Stimulated activated CD4-positive, alpha-beta T cell treated with anti-CD3 and anti-CD28 coated beads, TNF-alpha, amount 100 ng/mL, for 48 hours (primary cell): ENCODE data around the gene PAEP.

Experiments
- DNase-seq, 3 donors: peaks; one replicate each; pipeline ENCODE4 v3.0.0-alpha.2; 2020; ENCODE audit warnings: low read depth in 3 of 3

PAEP gene

GRCh38 chr9:135551031-135551430 is 10.5 kb upstream of the PAEP start:
- no peak for DNase-seq

GRCh38 chr9:135551456-135551855 is 10.1 kb upstream of the PAEP start:
- no peak for DNase-seq

DNA sequence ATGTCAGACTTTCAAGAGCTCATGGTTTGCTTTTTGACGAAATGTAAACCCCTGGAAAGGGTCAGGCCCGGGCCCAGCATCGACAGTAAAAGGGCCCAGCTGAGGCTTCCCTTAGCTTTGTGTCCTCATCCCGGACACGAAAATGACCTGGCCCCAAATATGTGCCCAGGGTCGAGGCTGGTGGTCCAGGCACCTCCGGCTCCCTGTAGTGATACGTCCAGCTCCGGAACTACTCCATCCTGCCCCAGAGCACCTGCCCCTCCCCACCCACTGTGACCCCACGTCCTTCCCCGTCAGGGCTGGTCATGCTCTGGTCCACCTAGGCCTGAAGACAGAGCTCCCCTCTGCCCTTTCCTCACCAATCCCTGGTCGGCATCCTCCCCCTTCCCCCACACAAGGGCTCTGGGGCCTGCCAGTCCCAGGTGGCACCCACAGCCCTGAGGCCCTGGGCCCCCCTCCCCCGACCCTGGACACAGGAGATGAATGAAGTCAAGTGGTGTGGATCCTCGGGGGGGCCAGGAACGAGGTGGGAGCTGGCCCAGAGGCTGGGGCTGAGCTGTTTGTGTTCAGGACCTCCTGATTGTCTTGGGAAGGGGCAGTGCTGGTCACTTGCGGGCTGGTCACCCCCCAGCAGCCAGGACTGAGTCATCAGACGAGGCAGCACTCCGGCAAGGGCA is 9.4 kb upstream of the PAEP start:
- DNase-seq, result no peak

DNA sequence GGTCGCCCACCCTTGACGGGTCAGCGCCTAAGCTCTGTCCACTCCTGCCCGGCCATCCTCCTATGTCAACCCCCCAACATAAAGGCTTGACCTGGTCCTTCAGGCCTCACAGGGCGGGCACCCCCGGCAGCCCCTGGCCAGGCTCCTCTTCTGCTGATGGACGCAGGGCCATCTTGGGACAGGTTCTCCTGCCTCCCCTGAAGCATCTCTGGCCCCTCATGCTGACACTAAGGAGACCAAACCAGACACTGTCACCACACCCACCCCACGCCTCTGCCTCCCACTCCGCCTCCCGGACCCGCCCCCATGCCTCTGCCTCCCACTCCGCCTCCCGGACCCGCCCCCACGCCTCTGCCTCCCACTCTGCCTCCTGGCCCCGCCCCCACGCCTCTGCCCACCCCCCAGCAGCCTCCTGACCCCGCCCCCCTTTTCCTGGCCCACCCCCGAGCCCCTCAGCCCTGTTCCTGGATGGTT is 8.8 kb upstream of the PAEP start:
- DNase-seq, result no peak

DNA sequence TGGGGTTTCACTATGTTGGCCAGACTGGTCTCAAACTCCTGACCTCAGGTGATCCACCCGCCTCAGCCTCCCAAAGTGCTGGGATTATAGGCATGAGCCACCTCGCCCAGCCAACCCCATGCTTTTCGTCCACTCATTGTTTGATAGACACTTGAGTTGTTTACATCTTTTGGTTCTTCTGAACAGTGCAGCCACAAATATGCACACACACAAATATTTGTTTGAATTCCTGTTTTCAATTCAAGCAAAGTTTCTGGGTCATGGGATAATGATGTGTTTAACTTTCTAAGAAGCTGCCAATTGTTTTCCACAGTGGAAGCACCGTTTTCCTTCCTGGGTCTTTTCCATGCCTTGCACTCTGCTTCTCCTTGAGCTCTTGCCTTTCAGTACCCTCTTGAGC is 6.8 kb upstream of the PAEP start:
- DNase-seq, result no peak

GRCh38 chr9:135555203-135555602 is 6.4 kb upstream of the PAEP start:
- DNase-seq, result no peak

GRCh38 chr9:135555910-135556309 is 5.6 kb upstream of the PAEP start:
- DNase-seq, result no peak

GRCh38 chr9:135559606-135560005 is 1.9 kb upstream of the PAEP start:
- DNase-seq, result no peak

- no peak for DNase-seq
These were observed 734 bp downstream of the PAEP start for GRCh38 chr9:135562235-135562745.

DNA sequence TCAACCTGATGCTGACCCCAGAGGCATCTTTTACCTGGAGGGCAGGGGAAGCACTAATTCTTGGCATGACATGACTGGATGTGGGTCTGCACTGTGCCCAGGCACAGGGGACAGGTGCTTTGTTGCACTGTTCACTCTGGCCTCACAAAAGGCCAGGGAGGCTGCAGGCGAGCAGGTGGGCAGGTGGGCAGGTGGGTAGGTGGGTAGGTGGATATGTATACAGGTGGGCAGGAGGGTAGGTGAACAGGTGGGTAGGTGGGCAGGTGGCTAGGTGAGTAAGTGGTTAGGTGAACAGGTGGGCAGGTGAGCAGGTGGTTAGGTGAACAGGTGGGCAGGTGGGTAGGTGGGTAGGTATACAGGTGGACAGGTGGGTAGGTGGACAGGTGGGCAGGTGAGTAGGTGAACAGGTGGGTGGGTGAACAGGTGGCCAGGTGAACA is 1.5 kb downstream of the PAEP start:
- no peak for DNase-seq

DNA sequence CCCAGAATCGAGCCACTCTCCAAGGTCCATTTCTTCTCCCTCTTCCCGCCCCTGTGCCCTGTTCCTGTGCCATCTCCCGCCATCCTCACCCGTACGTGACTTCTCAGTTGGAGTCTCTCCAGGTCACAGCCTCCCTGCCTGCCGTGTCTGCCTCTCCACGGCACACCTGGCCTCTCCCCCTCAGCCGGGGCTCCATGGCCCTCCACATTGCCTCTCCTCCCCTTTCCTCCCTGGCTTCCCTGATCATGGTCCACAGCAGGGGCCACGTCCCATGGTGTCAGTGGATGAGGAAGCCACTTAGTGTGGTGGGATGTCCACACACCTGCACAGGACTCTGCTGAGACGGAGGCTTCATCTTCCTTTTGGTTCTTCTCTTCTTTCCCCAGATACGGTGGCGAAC is 2.3 kb downstream of the PAEP start:
- no peak for DNase-seq

DNA sequence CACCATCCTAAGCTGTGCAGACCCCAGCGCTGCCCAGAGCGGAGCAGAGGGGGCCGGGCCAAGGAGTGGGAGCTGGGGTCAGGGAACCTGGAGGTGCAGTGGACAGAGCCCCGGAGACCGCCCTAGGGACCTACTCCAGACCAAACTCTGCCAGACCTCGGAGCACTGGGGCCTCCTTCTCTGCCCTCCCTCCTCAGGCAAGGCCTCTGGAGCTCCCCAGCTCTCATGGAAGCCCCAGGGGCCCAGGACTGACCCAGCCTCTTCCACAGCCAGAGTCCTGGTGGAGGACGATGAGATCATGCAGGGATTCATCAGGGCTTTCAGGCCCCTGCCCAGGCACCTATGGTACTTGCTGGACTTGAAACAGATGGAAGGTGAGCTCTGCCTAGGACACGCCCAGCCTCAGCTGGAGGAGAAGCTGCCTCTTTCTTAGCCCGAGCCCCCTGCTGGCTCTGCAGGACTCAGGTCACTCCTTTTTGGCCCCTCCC is 3.6 kb downstream of the PAEP start:
- DNase-seq, result no peak

DNA sequence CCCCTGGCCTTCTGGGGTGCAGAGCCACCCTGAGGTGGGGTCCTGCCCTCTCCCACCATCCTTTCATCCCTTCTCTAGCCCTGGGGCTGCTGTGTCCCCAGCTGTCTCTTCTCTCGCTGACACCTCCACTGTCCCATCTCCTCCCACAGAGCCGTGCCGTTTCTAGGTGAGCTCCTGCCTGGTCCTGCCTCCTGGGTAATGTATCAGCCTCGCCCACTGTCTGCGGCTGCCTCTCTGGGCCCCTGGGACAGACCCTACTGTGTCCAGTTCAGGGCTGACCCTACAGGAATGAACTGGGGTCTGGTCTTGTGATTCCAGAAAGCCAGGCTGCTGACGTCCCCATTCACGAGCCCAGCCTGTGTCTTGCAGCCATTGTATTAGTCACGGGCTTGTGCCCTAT is 4.1 kb downstream of the PAEP start:
- DNase-seq, result no peak

DNA sequence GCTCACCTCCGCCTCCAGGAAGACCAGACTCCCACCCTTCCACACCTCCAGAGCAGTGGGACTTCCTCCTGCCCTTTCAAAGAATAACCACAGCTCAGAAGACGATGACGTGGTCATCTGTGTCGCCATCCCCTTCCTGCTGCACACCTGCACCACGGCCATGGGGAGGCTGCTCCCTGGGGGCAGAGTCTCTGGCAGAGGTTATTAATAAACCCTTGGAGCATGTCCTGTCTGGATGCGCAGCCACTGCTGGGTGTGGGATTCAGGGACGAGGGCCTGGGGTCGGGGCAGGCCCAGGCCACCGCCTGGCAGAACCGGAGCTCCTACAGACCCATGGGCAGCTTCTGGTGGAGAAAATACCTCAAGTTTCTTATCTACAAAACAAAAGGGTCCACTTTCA is 5.0 kb downstream of the PAEP start:
- DNase-seq, result no peak

DNA sequence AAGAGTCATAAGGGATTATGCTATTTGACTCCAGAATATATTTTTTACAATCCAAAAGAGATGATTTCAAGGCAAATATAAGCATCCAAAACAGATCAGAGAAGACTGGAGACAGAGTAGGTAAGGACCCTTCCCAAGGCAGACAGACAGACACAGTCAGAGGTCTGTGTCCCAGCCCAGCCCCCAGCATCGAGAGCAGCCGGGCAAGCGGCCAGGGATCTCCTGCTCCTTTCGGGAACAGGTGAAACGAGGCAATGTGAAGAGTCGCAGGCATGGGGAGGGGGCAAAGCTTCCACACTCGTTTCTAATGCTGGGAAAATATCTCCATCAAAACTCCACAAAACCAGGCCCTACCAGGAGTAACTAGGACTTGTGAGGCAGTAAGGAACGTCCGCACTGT is 5.8 kb downstream of the PAEP start:
- no peak for DNase-seq

DNA sequence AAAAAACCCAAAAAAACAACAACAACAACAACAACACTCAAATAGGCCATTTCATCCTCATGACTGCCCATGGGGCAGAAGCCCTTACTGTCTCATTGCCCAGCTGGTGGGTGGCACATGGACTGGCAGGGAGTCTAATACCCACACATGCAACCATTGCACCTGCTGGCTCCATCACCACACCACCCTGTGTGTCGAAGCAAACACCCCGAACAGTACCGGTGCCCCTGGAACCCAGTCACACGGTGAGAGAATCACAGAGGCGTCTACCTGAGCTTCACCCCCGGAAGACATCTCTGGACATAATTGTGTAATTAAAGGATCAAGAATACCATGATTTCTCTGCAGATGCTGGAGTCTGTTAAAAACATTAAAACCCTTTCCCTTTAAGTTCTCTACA is 6.5 kb downstream of the PAEP start:
- no peak for DNase-seq

DNA sequence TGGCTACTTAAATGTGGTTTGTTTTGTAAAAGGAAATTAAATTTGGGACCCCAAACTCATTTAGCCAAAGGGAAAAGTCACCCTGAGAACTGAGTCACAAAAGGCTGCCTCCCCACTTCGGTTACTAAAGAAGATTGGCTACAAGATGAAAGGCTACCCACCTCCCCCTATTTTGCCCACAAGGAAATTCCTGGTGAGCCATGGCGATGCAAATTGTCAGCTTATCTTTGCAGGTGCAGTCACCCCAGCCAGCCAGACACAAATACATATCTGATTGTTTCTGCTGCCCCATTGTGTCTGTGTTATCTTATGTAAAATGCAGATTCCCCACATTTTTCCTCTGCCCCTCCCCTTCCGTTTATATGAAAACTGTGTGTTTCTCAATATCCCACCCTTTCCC is 8.9 kb downstream of the PAEP start:
- no peak for DNase-seq

GRCh38 chr9:135572233-135572632 is 10.7 kb downstream of the PAEP start:
- DNase-seq, result no peak

GRCh38 chr9:135573124-135573523 is 11.6 kb downstream of the PAEP start:
- no peak for DNase-seq

GRCh38 chr9:135574331-135574730 is 12.8 kb downstream of the PAEP start:
- DNase-seq, result no peak

- DNase-seq, result no peak
These were observed 13.4 kb downstream of the PAEP start for GRCh38 chr9:135574943-135575342.

- DNase-seq, result no peak
These were observed 14.6 kb downstream of the PAEP start for GRCh38 chr9:135575995-135576631.

DNA sequence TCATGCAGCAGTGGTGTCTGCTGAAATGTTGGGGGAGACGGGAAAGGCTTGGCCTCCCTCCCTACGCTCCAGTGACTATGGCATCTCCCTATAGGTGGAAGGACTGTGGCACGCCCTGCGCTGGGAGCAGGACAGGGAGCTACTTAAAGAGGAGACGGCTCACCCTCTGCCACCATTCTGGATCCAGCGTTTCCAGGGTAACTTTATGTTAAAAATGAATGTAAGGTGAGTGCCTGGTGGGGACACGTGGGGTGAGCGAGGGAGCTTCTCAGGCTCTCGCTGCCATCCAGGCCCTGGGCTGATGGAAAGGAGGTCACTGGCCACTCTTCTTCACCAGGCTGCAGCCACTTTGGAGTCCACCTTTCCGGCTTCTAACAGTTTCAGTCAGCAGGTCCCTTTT is 15.7 kb downstream of the PAEP start:
- DNase-seq, result no peak
